DOHH2 (cell line): Measurements from ENCODE around the gene CRELD2.

Experiments used
- H3F3A ChIP-seq: fragments of 200-600 bp; sonication (generic), shearing (Covaris generic); 2 replicates; pipeline ENCODE4 v1.6.0; 2016; ENCODE audit warnings: antibody characterized with exemption, mild to moderate bottlenecking; ENCODE audit not compliant: control insufficient read depth, insufficient read depth
- H3K27ac ChIP-seq: fragments of 200-600 bp; sonication (generic); 2 replicates; pipeline ENCODE4 v1.5.1; 2014; ENCODE audit warnings: low read depth, mild to moderate bottlenecking, low read length, moderate library complexity
- H3K27me3 ChIP-seq: fragments of 200-600 bp; sonication (generic); 2 replicates; pipeline ENCODE4 v1.6.1; 2014; ENCODE audit warnings: mild to moderate bottlenecking, low read length, mixed read lengths; ENCODE audit not compliant: control insufficient read depth
- H3K36me3 ChIP-seq: fragments of 200-600 bp; sonication (generic); 2 replicates; pipeline ENCODE4 v1.6.1; 2014; ENCODE audit warnings: mild to moderate bottlenecking, low read length, moderate library complexity, mixed read lengths; ENCODE audit not compliant: control insufficient read depth
- H3K4me1 ChIP-seq: fragments of 200-600 bp; sonication (generic); 2 replicates; pipeline ENCODE4 v1.6.1; 2014; ENCODE audit warnings: mild to moderate bottlenecking, low read length, mixed read lengths; ENCODE audit not compliant: control insufficient read depth
- H3K4me2 ChIP-seq: fragments of 200-600 bp; sonication (generic); 2 replicates; pipeline ENCODE4 v1.6.0; 2014; ENCODE audit warnings: mild to moderate bottlenecking, low read length, moderate library complexity
- H3K4me3 ChIP-seq: fragments of 200-600 bp; sonication (generic); 2 replicates; pipeline ENCODE4 v1.5.1; 2014; ENCODE audit warnings: mild to moderate bottlenecking, low read length, mixed read lengths
- H3K79me2 ChIP-seq: fragments of 200-600 bp; sonication (generic); 2 replicates; pipeline ENCODE4 v1.6.1; 2014; ENCODE audit warnings: mild to moderate bottlenecking, low read length, mixed read lengths; ENCODE audit not compliant: control insufficient read depth
- H3K9me2 ChIP-seq: fragments of 200-600 bp; sonication (generic); replicated peaks from 2 replicates; pipeline ENCODE4 v1.6.1; 2014; ENCODE audit warnings: mild to moderate bottlenecking, low read length, mixed read lengths; ENCODE audit not compliant: control insufficient read depth
- H3K9me3 ChIP-seq: fragments of 200-600 bp; sonication (generic); 2 replicates; pipeline ENCODE4 v1.6.1; 2014; ENCODE audit warnings: antibody characterized with exemption, low read length, mixed read lengths; ENCODE audit not compliant: control insufficient read depth, insufficient read depth
- H4K20me1 ChIP-seq: fragments of 200-600 bp; sonication (generic); 2 replicates; pipeline ENCODE4 v1.6.0; 2014; ENCODE audit warnings: low read depth, mild to moderate bottlenecking, antibody characterized with exemption, low read length, moderate library complexity; ENCODE audit not compliant: control insufficient read depth, insufficient read depth
- CTCF ChIP-seq: fragments of 200-600 bp; sonication (generic); IDR thresholded peaks from one replicate; pipeline ENCODE4 v1.5.1; 2014; ENCODE audit warnings: antibody characterized with exemption, mild to moderate bottlenecking, low read depth, low read length; ENCODE audit not compliant: poor library complexity, severe bottlenecking
- EZH2phosphoT487 ChIP-seq: fragments of 200-600 bp; sonication (generic); IDR thresholded peaks from 2 replicates; pipeline ENCODE4 v1.6.1; 2017; ENCODE audit warnings: borderline replicate concordance, mild to moderate bottlenecking, antibody characterized with exemption, low read length, moderate library complexity, mixed read lengths

Gene CRELD2

GRCh38 chr22:49889071-49889470 is 29.4 kb upstream of the CRELD2 start:
- Histone ChIP-seq H3K4me3 (no peak overlapping the region), H3K27me3 (no peaks in the 10 kb centered on the region), H3K9me2 (no peaks in the 10 kb centered on the region), H3K79me2 (peaks cover 53% of the 10 kb centered on the region), H3K27ac (no peak overlapping the region), H3K4me1 (no peaks in the 10 kb centered on the region), H3K36me3 (peaks cover 72% of the 10 kb centered on the region), H4K20me1 (no peaks in the 10 kb centered on the region), H3K4me2 (no peak overlapping the region), H3F3A (peaks cover under 1% of the 10 kb centered on the region; the same call in 1 of the 2 replicates), H3K9me3 (no peaks in the 10 kb centered on the region)
- no peak for TF ChIP-seq EZH2phosphoT487
- TF ChIP-seq CTCF, result no peak

GRCh38 chr22:49892226-49892899 is 26.1 kb upstream of the CRELD2 start:
- Histone ChIP-seq H3K4me2 (no peak overlapping the region), H3K27me3 (no peaks in the 10 kb centered on the region), H3K4me1 (no peaks in the 10 kb centered on the region), H4K20me1 (no peaks in the 10 kb centered on the region), H3K4me3 (no peak overlapping the region), H3K36me3 (peaks cover 42% of the 10 kb centered on the region), H3F3A (peaks cover 3% of the 10 kb centered on the region; the same call in 1 of the 2 replicates), H3K9me2 (no peaks in the 10 kb centered on the region), H3K27ac (no peak overlapping the region), H3K79me2 (peaks cover 23% of the 10 kb centered on the region), H3K9me3 (no peaks in the 10 kb centered on the region)
- no peak for TF ChIP-seq EZH2phosphoT487
- TF ChIP-seq CTCF, result no peak

- Histone ChIP-seq H4K20me1 (no peaks in the 10 kb centered on the region), H3F3A (peaks cover 3% of the 10 kb centered on the region; the same call in 1 of the 2 replicates), H3K9me3 (no peaks in the 10 kb centered on the region), H3K4me3 (no peak overlapping the region), H3K79me2 (peaks cover 17% of the 10 kb centered on the region), H3K27me3 (no peaks in the 10 kb centered on the region), H3K4me2 (no peak overlapping the region), H3K4me1 (no peaks in the 10 kb centered on the region), H3K27ac (no peak overlapping the region), H3K9me2 (no peaks in the 10 kb centered on the region), H3K36me3 (peaks cover 36% of the 10 kb centered on the region)
- no peak for TF ChIP-seq CTCF
- TF ChIP-seq EZH2phosphoT487, result no peak
Observed at GRCh38 chr22:49893025-49893424, 25.4 kb upstream of the CRELD2 start.
